ENCODE data around the gene FAT1.

- TF ChIP-seq TARDBP (IDR thresholded peaks at IDR 0.05) (no peak), ARNT (IDR thresholded peaks at IDR 0.05) (no peak), FOXM1 (IDR thresholded peaks at IDR 0.05; ENCODE audit: borderline replicate concordance) (no peak), CTBP1 (IDR thresholded peaks at IDR 0.05; ENCODE audit: borderline replicate concordance) (no peak), ELF4 (IDR thresholded peaks at IDR 0.05) (no peak), BHLHE40 (IDR thresholded peaks at IDR 0.05; ENCODE audit: borderline replicate concordance) (no peak), SP1 (IDR thresholded peaks at IDR 0.05) (no peak), SUZ12 (IDR thresholded peaks at IDR 0.05) (no peak), HDGF (IDR thresholded peaks at IDR 0.05; ENCODE audit: borderline replicate concordance) (no peak), ZNF384 (IDR thresholded peaks at IDR 0.05) (no peak), L3MBTL2 (conservative IDR thresholded peaks at IDR 0.05) (no peak), FOXA1 (IDR thresholded peaks at IDR 0.05) (no peak)
- TF ChIP-seq, protein P1, sequence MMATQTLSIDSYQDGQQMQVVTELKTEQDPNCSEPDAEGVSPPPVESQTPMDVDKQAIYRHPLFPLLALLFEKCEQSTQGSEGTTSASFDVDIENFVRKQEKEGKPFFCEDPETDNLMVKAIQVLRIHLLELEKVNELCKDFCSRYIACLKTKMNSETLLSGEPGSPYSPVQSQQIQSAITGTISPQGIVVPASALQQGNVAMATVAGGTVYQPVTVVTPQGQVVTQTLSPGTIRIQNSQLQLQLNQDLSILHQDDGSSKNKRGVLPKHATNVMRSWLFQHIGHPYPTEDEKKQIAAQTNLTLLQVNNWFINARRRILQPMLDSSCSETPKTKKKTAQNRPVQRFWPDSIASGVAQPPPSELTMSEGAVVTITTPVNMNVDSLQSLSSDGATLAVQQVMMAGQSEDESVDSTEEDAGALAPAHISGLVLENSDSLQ (IDR thresholded peaks at IDR 0.05), result no peak
These were observed 166.2 kb downstream of the FAT1 start for GRCh38 chr4:186557486-186557885.
